Natural killer cell (primary cell): ENCODE data around the gene ERMAP. TPM values are rescaled to one million over a fixed set of nuclear protein-coding genes. Genes with fewer than 3 reads are reported as not detected.

ENCODE experiments used
- ATAC-seq, 3 donors: fragments of 150-1000 bp in 2 of 3; fragments of 200-7000 bp in 1 of 3; cut with Tn5 transposase; 1 replicate in 1 of 3; 2 replicates in 2 of 3; pipeline ENCODE4 v1.10.0; 2021; ENCODE audit warnings: mild to moderate bottlenecking in 2 of 3, moderate library complexity in 2 of 3
- DNase-seq, 2 donors: peaks; one replicate each; pipeline versions ENCODE4 v3.0.0 to v3.0.0-alpha.2; 2013 to 2021; ENCODE audit warnings: mixed read lengths in 1 of 2
- H3K27ac ChIP-seq: one replicate; pipeline ENCODE4 v1.5.1; 2013; ENCODE audit warnings: mild to moderate bottlenecking, low read length
- H3K27me3 ChIP-seq: one replicate; pipeline ENCODE4 v1.6.1; 2013; ENCODE audit warnings: low read length; ENCODE audit not compliant: control insufficient read depth, insufficient read depth
- H3K36me3 ChIP-seq: one replicate; pipeline ENCODE4 v1.6.1; 2013; ENCODE audit warnings: low read length; ENCODE audit not compliant: control insufficient read depth, insufficient read depth
- H3K4me1 ChIP-seq: one replicate; pipeline ENCODE4 v1.6.1; 2013; ENCODE audit warnings: low read length; ENCODE audit not compliant: control insufficient read depth, insufficient read depth
- H3K4me3 ChIP-seq: one replicate; pipeline ENCODE4 v1.5.1; 2013; ENCODE audit warnings: low read length
- H3K9me3 ChIP-seq: one replicate; pipeline ENCODE4 v1.6.1; 2013; ENCODE audit warnings: low read length; ENCODE audit not compliant: control insufficient read depth, insufficient read depth
- H3K27ac Mint-ChIP-seq, 2 donors: one replicate each; pipeline ENCODE4 v1.8.0; 2022; ENCODE audit warnings: mild to moderate bottlenecking in 2 of 2, mixed read lengths in 2 of 2, moderate library complexity in 1 of 2
- H3K27me3 Mint-ChIP-seq, 2 donors: one replicate each; pipeline ENCODE4 v1.8.0; 2022; ENCODE audit warnings: low read depth in 2 of 2, mixed read lengths in 2 of 2
- H3K36me3 Mint-ChIP-seq: one replicate; pipeline ENCODE4 v1.8.0; 2022; ENCODE audit warnings: mixed read lengths
- H3K4me1 Mint-ChIP-seq, 2 donors: one replicate each; pipeline ENCODE4 v1.8.0; 2022; ENCODE audit warnings: mixed read lengths in 2 of 2
- H3K4me3 Mint-ChIP-seq: one replicate; pipeline ENCODE4 v1.8.0; 2022; ENCODE audit warnings: mild to moderate bottlenecking, moderate library complexity, mixed read lengths
- H3K9me3 Mint-ChIP-seq, 2 donors: one replicate each; pipeline ENCODE4 v1.8.0; 2022; ENCODE audit warnings: mixed read lengths in 2 of 2
- CTCF ChIP-seq: fragments of 200-600 bp; IDR thresholded peaks from one replicate; pipeline ENCODE4 v1.8.0; 2022; ENCODE audit warnings: antibody characterized with exemption
- WGBS: methylation state at CpG from one replicate; pipeline ENCODE4 v1.1.7; 2013; ENCODE audit warnings: missing lambda C conversion rate; ENCODE audit not compliant: insufficient coverage; 5-methylcytosine and 5-hydroxymethylcytosine counted together
- intact Hi-C: fragments of 100-400 bp; cut with micrococcal nuclease; formaldehyde crosslinking; loops from one replicate; pipeline ENCODE4 v1.14.2; 2022
- total RNA-seq, 4 donors: library from RNA; stranded (reverse); fragments of 120-200 nt in 1 of 4; gene quantifications; one replicate each; pipeline versions ENCODE4 v1.2.3 to v1.2.4, GENCODE V29; 2013 to 2022

ERMAP gene
- total RNA-seq, 3 donors from 2014 or later (not counting 1 experiment from before 2014, with no cell fraction given): 7.0 to 7.5 (median 7.5) TPM

GRCh38 chr1:42832641-42833240 lies 15.8 kb downstream of the ERMAP start:
- Histone ChIP-seq H3K4me1 (no peaks in the 10 kb centered on the region), H3K4me3 (no peak overlapping the region), H3K27me3 (no peaks in the 10 kb centered on the region), H3K9me3 (no peaks in the 10 kb centered on the region), H3K27ac (no peak overlapping the region), H3K36me3 (no peaks in the 10 kb centered on the region)
- H3K4me1 Mint-ChIP-seq: no peaks in the 10 kb centered on the region
- no peak overlapping the region for H3K4me3 Mint-ChIP-seq
- H3K27me3 Mint-ChIP-seq: no peaks in the 10 kb centered on the region
- intact Hi-C loops: no loop called here
- DNase-seq (no peak), ATAC-seq (no peak)
- no peak for TF ChIP-seq CTCF
- WGBS: 94% methylated on average over 2 of the region's 3 CpGs
- no peaks in the 10 kb centered on the region for H3K9me3 Mint-ChIP-seq
- H3K27ac Mint-ChIP-seq: no peak overlapping the region
- no peaks in the 10 kb centered on the region for H3K36me3 Mint-ChIP-seq

- no peaks in the 10 kb centered on the region for H3K36me3 ChIP-seq
- Mint-ChIP-seq H3K36me3 (no peaks in the 10 kb centered on the region), H3K27me3 (no peaks in the 10 kb centered on the region), H3K27ac (no peak overlapping the region), H3K4me1 (no peaks in the 10 kb centered on the region), H3K4me3 (no peak overlapping the region), H3K9me3 (no peaks in the 10 kb centered on the region)
- WGBS: 82% methylated on average over 4 of the region's 4 CpGs
- intact Hi-C loops: no loop called here
- no peak overlapping the region for H3K27ac ChIP-seq
- no peaks in the 10 kb centered on the region for H3K9me3 ChIP-seq
- DNase-seq (no peak), ATAC-seq (no peak)
- no peaks in the 10 kb centered on the region for H3K27me3 ChIP-seq
- no peak overlapping the region for H3K4me3 ChIP-seq
- no peaks in the 10 kb centered on the region for H3K4me1 ChIP-seq
- no peak for TF ChIP-seq CTCF
These were observed 17.1 kb downstream of the ERMAP start for GRCh38 chr1:42833981-42834380.

GRCh38 chr1:42834803-42835202 lies 17.9 kb downstream of the ERMAP start:
- H3K27ac ChIP-seq: no peak overlapping the region
- no peak for ATAC-seq
- H3K4me3 Mint-ChIP-seq: no peak overlapping the region
- TF ChIP-seq CTCF: no peak
- no peaks in the 10 kb centered on the region for H3K36me3 ChIP-seq
- DNase-seq: no peak
- H3K27me3 ChIP-seq: no peaks in the 10 kb centered on the region
- H3K9me3 Mint-ChIP-seq: no peaks in the 10 kb centered on the region
- H3K9me3 ChIP-seq: no peaks in the 10 kb centered on the region
- H3K27ac Mint-ChIP-seq: no peak overlapping the region
- no peak overlapping the region for H3K4me3 ChIP-seq
- H3K36me3 Mint-ChIP-seq: no peaks in the 10 kb centered on the region
- no peaks in the 10 kb centered on the region for H3K4me1 Mint-ChIP-seq
- H3K27me3 Mint-ChIP-seq: no peaks in the 10 kb centered on the region
- 94% methylated on average over 5 of the region's 5 CpGs for WGBS
- H3K4me1 ChIP-seq: no peaks in the 10 kb centered on the region
- intact Hi-C loops: no loop called here

- H3K36me3 Mint-ChIP-seq: no peaks in the 10 kb centered on the region
- no peak for ATAC-seq
- DNase-seq: no peak
- H3K27ac Mint-ChIP-seq: no peak overlapping the region
- WGBS: 84% methylated on average over 1 of the region's 2 CpGs
- H3K27ac ChIP-seq: no peak overlapping the region
- H3K4me1 ChIP-seq: no peaks in the 10 kb centered on the region
- H3K9me3 Mint-ChIP-seq: no peaks in the 10 kb centered on the region
- H3K27me3 ChIP-seq: no peaks in the 10 kb centered on the region
- no peaks in the 10 kb centered on the region for H3K4me1 Mint-ChIP-seq
- intact Hi-C loops: no loop called here
- TF ChIP-seq CTCF: no peak
- H3K36me3 ChIP-seq: no peaks in the 10 kb centered on the region
- no peak overlapping the region for H3K4me3 Mint-ChIP-seq
- H3K9me3 ChIP-seq: no peaks in the 10 kb centered on the region
- H3K27me3 Mint-ChIP-seq: no peaks in the 10 kb centered on the region
- no peak overlapping the region for H3K4me3 ChIP-seq
These were observed 18.5 kb downstream of the ERMAP start for GRCh38 chr1:42835422-42835821.
